HG03575 (cell line): ENCODE data around the gene TAS2R46.
"Not testable (repeated sequence)": the region's sequence is repeated elsewhere in the genome, so short reads cannot be mapped to it uniquely, and the experiment has no call there.

Experiments used
- ATAC-seq: cut with Tn5 transposase; IDR thresholded peaks from one replicate; pipeline ENCODE4 v1.9.1; 2021; ENCODE audit not compliant: unreplicated experiment, insufficient number of reproducible peaks, low FRiP score; ENCODE audit errors: extremely low read depth

The TAS2R46 gene

GRCh38 chr12:11062194-11062593 lies at the start of gene TAS2R46:
Gene TAS2R46 (minus strand): TSS chr12:11062294. CDS start chr12:11062294, 0 bp downstream.
- ATAC-seq, result not testable (repeated sequence)

- ATAC-seq, result not testable (repeated sequence)
Observed at GRCh38 chr12:11111213-11111612, 49.1 kb upstream of the TAS2R46 start.

- ATAC-seq, result no peak
Observed at GRCh38 chr12:11108862-11109261, 46.8 kb upstream of the TAS2R46 start.

GRCh38 chr12:11107719-11108118 lies 45.6 kb upstream of the TAS2R46 start:
- ATAC-seq, result no peak

- no peak for ATAC-seq
Observed at GRCh38 chr12:11106288-11106687, 44.2 kb upstream of the TAS2R46 start.

- ATAC-seq, result no peak
Observed at GRCh38 chr12:11105546-11105945, 43.5 kb upstream of the TAS2R46 start.

- ATAC-seq, result not testable (repeated sequence)
Observed at GRCh38 chr12:11094910-11095309, 32.8 kb upstream of the TAS2R46 start.

- ATAC-seq, result no peak
Observed at GRCh38 chr12:11092128-11092527, 30.0 kb upstream of the TAS2R46 start, which contains the start of gene TAS2R43. Gene TAS2R43 (minus strand): TSS chr12:11092313. CDS start chr12:11092229, 84 bp downstream.

- no peak for ATAC-seq
Observed at GRCh38 chr12:11089246-11089645, 27.2 kb upstream of the TAS2R46 start.

- ATAC-seq, result peak; percentile 83
Observed at GRCh38 chr12:11085419-11085818, 23.3 kb upstream of the TAS2R46 start.

- ATAC-seq, result no peak
Observed at GRCh38 chr12:11081987-11082386, 19.9 kb upstream of the TAS2R46 start.

GRCh38 chr12:11078246-11078645 lies 16.2 kb upstream of the TAS2R46 start:
- no peak for ATAC-seq

GRCh38 chr12:11075642-11076041 lies 13.5 kb upstream of the TAS2R46 start:
- ATAC-seq, result no peak

GRCh38 chr12:11071414-11071813 lies 9.3 kb upstream of the TAS2R46 start:
- no peak for ATAC-seq

GRCh38 chr12:11070999-11071398 lies 8.9 kb upstream of the TAS2R46 start:
- no peak for ATAC-seq

GRCh38 chr12:11069854-11070365 lies 7.8 kb upstream of the TAS2R46 start:
- ATAC-seq, result no peak

- ATAC-seq, result no peak
Observed at GRCh38 chr12:11067514-11067913, 5.4 kb upstream of the TAS2R46 start.

- no peak for ATAC-seq
Observed at GRCh38 chr12:11059784-11060183, 2.3 kb downstream of the TAS2R46 start.

GRCh38 chr12:11059041-11059440 lies 3.1 kb downstream of the TAS2R46 start:
- ATAC-seq, result no peak

GRCh38 chr12:11055306-11055705 lies 6.8 kb downstream of the TAS2R46 start:
- ATAC-seq, result no peak

GRCh38 chr12:11049806-11050531 lies 12.1 kb downstream of the TAS2R46 start:
- ATAC-seq, result not testable (repeated sequence)
